ENCODE results near the gene PPP1R7.
A peak's percentile ranks its signal among the peaks of the same experiment; 100 is the strongest.

Gene PPP1R7

GRCh38 chr2:241148891-241149674, 1.2 kb upstream of the PPP1R7 start, which contains the start of gene PASK:
Gene PASK, minus strand, starts transcription at chr2:241149472. Its CDS starts 6,440 bp downstream, at chr2:241143032.
- TF ChIP-seq CTCF (IDR thresholded peaks at IDR 0.05) = peak; percentile 12
- Histone ChIP-seq H3K27ac (peak within 1 kb of the TSS; percentile 62), H3K4me3 (ENCODE audit: low read depth in 1 of 2, low read length in 1 of 2) (peak within 1 kb of the TSS; percentile 75 to 94), H3K36me3 (peaks cover 11% of the 10 kb centered on the region), H3K27me3 (peaks cover 11% of the 10 kb centered on the region), H3K9me3 (no peaks in the 10 kb centered on the region), H3K4me1 (ENCODE audit: control insufficient read depth in 1 of 2, insufficient read depth in 1 of 2, low read depth in 1 of 2, low read length in 1 of 2) (peaks cover 17 to 19% of the 10 kb centered on the region in 2 experiments)

GRCh38 chr2:241149675-241149924, 667 bp upstream of the PPP1R7 start:
- peak overlapping the region; percentile 62 for H3K27ac ChIP-seq
- no peak for TF ChIP-seq CTCF (IDR thresholded peaks at IDR 0.05)
- peaks cover 11% of the 10 kb centered on the region for H3K36me3 ChIP-seq
- peaks cover 17 to 19% of the 10 kb centered on the region in 2 experiments for H3K4me1 ChIP-seq (ENCODE audit: control insufficient read depth in 1 of 2, insufficient read depth in 1 of 2, low read depth in 1 of 2, low read length in 1 of 2)
- peaks cover 11% of the 10 kb centered on the region for H3K27me3 ChIP-seq
- peak overlapping the region; percentile 75 to 94 for H3K4me3 ChIP-seq (ENCODE audit: low read depth in 1 of 2, low read length in 1 of 2)
- H3K9me3 ChIP-seq = no peaks in the 10 kb centered on the region

GRCh38 chr2:241150660-241151530, 628 bp downstream of the PPP1R7 start:
- no peak for TF ChIP-seq CTCF (IDR thresholded peaks at IDR 0.05)
- H3K27ac ChIP-seq = peak overlapping the region; percentile 62
- H3K27me3 ChIP-seq = peaks cover 11% of the 10 kb centered on the region
- no peaks in the 10 kb centered on the region for H3K9me3 ChIP-seq
- peaks cover 17 to 19% of the 10 kb centered on the region in 2 experiments for H3K4me1 ChIP-seq (ENCODE audit: control insufficient read depth in 1 of 2, insufficient read depth in 1 of 2, low read depth in 1 of 2, low read length in 1 of 2)
- H3K36me3 ChIP-seq = peaks cover 20% of the 10 kb centered on the region
- peak overlapping the region; percentile 75 to 94 for H3K4me3 ChIP-seq (ENCODE audit: low read depth in 1 of 2, low read length in 1 of 2)

- TF ChIP-seq CTCF (IDR thresholded peaks at IDR 0.05) = no peak
- H3K4me3 ChIP-seq (ENCODE audit: low read depth in 1 of 2, low read length in 1 of 2) = no peak overlapping the region
- no peak overlapping the region for H3K27ac ChIP-seq
- peaks cover 20% of the 10 kb centered on the region for H3K36me3 ChIP-seq
- H3K27me3 ChIP-seq = peaks cover 11% of the 10 kb centered on the region
- H3K4me1 ChIP-seq (ENCODE audit: control insufficient read depth in 1 of 2, insufficient read depth in 1 of 2, low read depth in 1 of 2, low read length in 1 of 2) = peaks cover 19 to 21% of the 10 kb centered on the region in 2 experiments
- H3K9me3 ChIP-seq = no peaks in the 10 kb centered on the region
Measured at GRCh38 chr2:241151934-241152660, 1.8 kb downstream of the PPP1R7 start.

GRCh38 chr2:241153616-241154015, 3.3 kb downstream of the PPP1R7 start:
- peaks cover 17 to 19% of the 10 kb centered on the region in 2 experiments for H3K4me1 ChIP-seq (ENCODE audit: control insufficient read depth in 1 of 2, insufficient read depth in 1 of 2, low read depth in 1 of 2, low read length in 1 of 2)
- H3K9me3 ChIP-seq = no peaks in the 10 kb centered on the region
- no peak for TF ChIP-seq CTCF (IDR thresholded peaks at IDR 0.05)
- H3K36me3 ChIP-seq = peaks cover 34% of the 10 kb centered on the region
- no peak overlapping the region for H3K27ac ChIP-seq
- H3K27me3 ChIP-seq = peaks cover 5% of the 10 kb centered on the region
- no peak overlapping the region for H3K4me3 ChIP-seq (ENCODE audit: low read depth in 1 of 2, low read length in 1 of 2)

All from neutrophil (primary cell).